Bronchial epithelial cell (primary cell): Measurements from ENCODE around the gene MED12. TPM values are rescaled to one million over a fixed set of nuclear protein-coding genes. Genes with fewer than 3 reads are reported as not detected.

ENCODE experiments used
- DNase-seq: peaks from one replicate; pipeline ENCODE4 v3.0.0-alpha.2; 2010; ENCODE audit warnings: low read depth
- FAIRE-seq: peaks from 2 replicates; lab custom pipeline; 2011; peaks lifted over from hg19 to GRCh38; lab: Jason Lieb, UNC
- H3K27me3 ChIP-seq: 2 replicates; pipeline ENCODE4 v1.5.1; 2011; ENCODE audit warnings: low read length; ENCODE audit not compliant: control insufficient read depth, insufficient read depth
- H3K36me3 ChIP-seq: 2 replicates; pipeline ENCODE4 v1.5.1; 2011; ENCODE audit warnings: low read length; ENCODE audit not compliant: control insufficient read depth, insufficient read depth
- H3K4me3 ChIP-seq: 2 replicates; pipeline ENCODE4 v1.5.1; 2011; ENCODE audit warnings: mild to moderate bottlenecking, low read depth, low read length, control low read depth
- CTCF ChIP-seq: IDR thresholded peaks from 2 replicates; pipeline ENCODE4 v1.5.1; 2011; ENCODE audit warnings: mild to moderate bottlenecking, moderate library complexity, low read length, control low read depth, inconsistent platforms; ENCODE audit not compliant: insufficient read depth, severe bottlenecking
- total RNA-seq: library from RNA; depleted of rRNA; stranded (reverse); fragments of >200 nt; gene quantifications from 2 replicates; pipeline ENCODE4 v1.2.1, GENCODE V29; 2014

MED12 gene
- total RNA-seq, 1 donor from 2014 or later = 8.2 TPM

GRCh38 chrX:71184092-71184491 lies 65.7 kb downstream of the MED12 start:
- H3K27me3 ChIP-seq = no peaks in the 10 kb centered on the region
- FAIRE-seq (no peak), DNase-seq (no peak)
- no peaks in the 10 kb centered on the region for H3K36me3 ChIP-seq
- no peak overlapping the region for H3K4me3 ChIP-seq
- TF ChIP-seq CTCF = no peak

- no peaks in the 10 kb centered on the region for H3K36me3 ChIP-seq
- FAIRE-seq = no peak
- TF ChIP-seq CTCF = no peak
Observed at GRCh38 chrX:71184803-71185495, 66.6 kb downstream of the MED12 start.

GRCh38 chrX:71191248-71191647 lies 72.9 kb downstream of the MED12 start:
- FAIRE-seq = no peak
- no peak for TF ChIP-seq CTCF
- Histone ChIP-seq H3K27me3 (no peaks in the 10 kb centered on the region), H3K36me3 (no peaks in the 10 kb centered on the region), H3K4me3 (no peak overlapping the region)
- DNase-seq = no peak

More at GRCh38 chrX:71184803-71185495, 66.6 kb downstream of the MED12 start:
- DNase-seq = peak; percentile 9
- H3K4me3 ChIP-seq = no peak overlapping the region
- no peaks in the 10 kb centered on the region for H3K27me3 ChIP-seq

Other genes starting within 250 kb of the MED12 start
- not detected in 2 replicates for gene TEX11, start 209.9 kb upstream of the MED12 start, total RNA-seq
- not detected in 2 replicates for gene SLC7A3, start 187.5 kb upstream of the MED12 start, total RNA-seq
- gene SNX12, start 50.3 kb upstream of the MED12 start, total RNA-seq = 74.5 and 75.3 TPM in 2 replicates
- 3.2 and 6.8 TPM in 2 replicates for gene FOXO4, start 22.7 kb upstream of the MED12 start, total RNA-seq
- not detected in 2 replicates for gene CXorf65, start 11.9 kb upstream of the MED12 start, total RNA-seq
- 0.26 TPM in 1 of 2 replicates, not detected in the other for gene IL2RG, start 7.0 kb upstream of the MED12 start, total RNA-seq
- gene NLGN3, start 26.2 kb downstream of the MED12 start, total RNA-seq = under 0.01 TPM in 2 replicates
- 0.13 TPM in 1 of 2 replicates, not detected in the other for gene GJB1, start 104.6 kb downstream of the MED12 start, total RNA-seq
- 1.6 and 1.9 TPM in 2 replicates for gene ZMYM3, start 135.5 kb downstream of the MED12 start, total RNA-seq
- gene NONO, start 165.0 kb downstream of the MED12 start, total RNA-seq = 237 and 365 TPM in 2 replicates
- gene ITGB1BP2, start 183.2 kb downstream of the MED12 start, total RNA-seq = 1.1 and 2.4 TPM in 2 replicates
- 25.3 and 31.0 TPM in 2 replicates for gene TAF1, start 247.8 kb downstream of the MED12 start, total RNA-seq